ENCODE data around the gene SATB1.

SATB1 gene

DNA sequence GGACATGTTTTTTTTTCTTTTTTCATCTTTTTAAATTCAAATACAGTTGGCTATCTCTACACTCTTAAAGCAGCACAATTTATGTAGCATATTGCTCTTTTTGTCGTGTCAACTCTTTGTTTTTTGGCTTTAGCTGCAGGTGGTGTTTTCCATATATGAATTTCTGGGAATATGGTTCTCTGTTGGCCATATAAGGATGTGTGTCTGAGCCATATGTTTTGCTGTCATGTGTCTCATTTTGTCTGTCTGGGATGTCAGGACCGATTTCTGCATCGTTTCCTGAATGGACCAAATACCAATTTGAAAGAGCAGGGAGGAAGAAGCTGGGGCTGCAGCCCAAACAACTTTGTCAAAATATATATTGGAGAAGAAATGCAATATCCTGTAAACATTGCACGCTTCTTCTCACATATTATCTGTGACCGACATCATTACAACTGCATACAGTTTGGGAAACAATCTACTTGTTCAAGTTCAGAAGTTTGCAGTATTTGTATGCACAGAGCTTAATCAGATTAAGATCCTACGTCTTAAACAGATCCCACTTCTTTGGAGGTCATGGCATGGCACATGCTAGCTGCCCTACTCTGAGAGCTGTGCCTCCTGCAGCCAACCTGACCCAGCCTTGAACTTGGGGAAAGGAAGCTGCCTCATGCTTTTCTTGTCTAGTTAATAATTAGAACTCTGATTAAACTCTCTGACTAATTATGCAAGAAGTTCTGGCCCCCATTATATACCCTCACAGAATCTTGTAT lies 4.0 kb upstream of the SATB1 start:
- Histone ChIP-seq H3K36me3 (ENCODE audit: insufficient read depth) (no peaks in the 10 kb centered on the region), H3K4me3 (IDR thresholded peaks at IDR 0.05; ENCODE audit: insufficient read depth, low read depth, low read length) (no peak overlapping the region), H2AFZ (ENCODE audit: low read depth) (no peak overlapping the region), H3K4me1 (ENCODE audit: low read depth, poor library complexity, severe bottlenecking) (no peaks in the 10 kb centered on the region), H3K27ac (no peak overlapping the region), H3K4me2 (no peak overlapping the region), H3K79me2 (ENCODE audit: insufficient read depth, low read depth) (no peaks in the 10 kb centered on the region), H4K20me1 (ENCODE audit: insufficient read depth) (no peaks in the 10 kb centered on the region), H3K27me3 (ENCODE audit: insufficient read depth, low read depth) (no peaks in the 10 kb centered on the region), H3K9ac (no peak overlapping the region)
- TF ChIP-seq, protein P1, sequence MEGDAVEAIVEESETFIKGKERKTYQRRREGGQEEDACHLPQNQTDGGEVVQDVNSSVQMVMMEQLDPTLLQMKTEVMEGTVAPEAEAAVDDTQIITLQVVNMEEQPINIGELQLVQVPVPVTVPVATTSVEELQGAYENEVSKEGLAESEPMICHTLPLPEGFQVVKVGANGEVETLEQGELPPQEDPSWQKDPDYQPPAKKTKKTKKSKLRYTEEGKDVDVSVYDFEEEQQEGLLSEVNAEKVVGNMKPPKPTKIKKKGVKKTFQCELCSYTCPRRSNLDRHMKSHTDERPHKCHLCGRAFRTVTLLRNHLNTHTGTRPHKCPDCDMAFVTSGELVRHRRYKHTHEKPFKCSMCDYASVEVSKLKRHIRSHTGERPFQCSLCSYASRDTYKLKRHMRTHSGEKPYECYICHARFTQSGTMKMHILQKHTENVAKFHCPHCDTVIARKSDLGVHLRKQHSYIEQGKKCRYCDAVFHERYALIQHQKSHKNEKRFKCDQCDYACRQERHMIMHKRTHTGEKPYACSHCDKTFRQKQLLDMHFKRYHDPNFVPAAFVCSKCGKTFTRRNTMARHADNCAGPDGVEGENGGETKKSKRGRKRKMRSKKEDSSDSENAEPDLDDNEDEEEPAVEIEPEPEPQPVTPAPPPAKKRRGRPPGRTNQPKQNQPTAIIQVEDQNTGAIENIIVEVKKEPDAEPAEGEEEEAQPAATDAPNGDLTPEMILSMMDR (conservative IDR thresholded peaks at IDR 0.05; ENCODE audit: low read depth, low read length): no peak

DNA sequence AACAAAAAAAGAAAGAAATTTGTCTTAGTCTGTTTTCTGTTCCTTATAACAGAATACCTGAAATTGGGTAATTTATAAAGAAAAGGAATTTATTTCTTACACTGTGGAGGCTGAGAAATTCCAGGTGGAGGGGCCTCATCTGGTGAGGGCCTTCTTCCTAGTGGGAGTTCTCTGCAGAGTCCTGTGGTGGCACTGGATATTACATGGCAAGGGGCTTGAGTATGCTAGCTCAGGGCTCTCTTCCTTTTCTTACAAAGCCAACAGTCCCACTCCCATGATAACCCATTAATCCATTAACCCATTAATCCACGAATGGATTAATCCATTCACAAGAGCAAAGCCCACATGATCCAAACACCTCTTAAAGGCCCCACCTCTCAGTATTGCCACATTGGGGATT lies 2.9 kb upstream of the SATB1 start:
- no peaks in the 10 kb centered on the region for H4K20me1 ChIP-seq (ENCODE audit: insufficient read depth)
- TF ChIP-seq, protein P1 (conservative IDR thresholded peaks at IDR 0.05; ENCODE audit: low read depth, low read length): no peak

DNA sequence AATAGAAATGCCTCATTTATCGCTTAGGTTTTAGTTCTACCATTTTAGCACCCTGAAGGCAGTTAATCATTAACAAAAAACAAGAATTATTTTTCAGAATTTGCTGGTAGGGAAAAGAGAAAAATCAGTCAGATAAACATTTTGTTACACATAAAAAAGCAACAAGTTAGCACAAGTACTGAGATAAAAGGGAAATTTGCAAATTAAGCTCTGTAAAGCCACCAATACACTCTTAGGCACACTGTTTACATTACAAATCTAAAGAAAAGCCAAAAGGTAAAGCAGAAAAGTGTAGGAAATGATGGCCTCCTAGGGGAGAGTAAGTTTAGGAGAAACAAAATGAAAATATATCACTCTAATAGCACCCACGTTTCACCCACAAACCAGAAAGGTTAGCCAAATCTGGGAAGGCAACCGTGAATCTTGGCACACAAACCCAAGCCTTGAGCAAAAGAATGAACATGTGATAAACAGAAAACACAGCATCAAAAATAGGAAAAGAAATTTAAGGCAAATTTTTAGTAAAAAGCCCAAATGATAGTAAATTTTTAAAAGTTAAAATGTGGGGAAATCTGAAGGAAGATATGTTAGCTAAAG lies 1.6 kb upstream of the SATB1 start:
- Histone ChIP-seq H3K36me3 (ENCODE audit: insufficient read depth) (no peaks in the 10 kb centered on the region), H3K27me3 (ENCODE audit: insufficient read depth, low read depth) (no peaks in the 10 kb centered on the region), H3K4me1 (ENCODE audit: low read depth, poor library complexity, severe bottlenecking) (no peaks in the 10 kb centered on the region), H3K79me2 (ENCODE audit: insufficient read depth, low read depth) (no peaks in the 10 kb centered on the region), H3K9ac (no peak overlapping the region), H2AFZ (ENCODE audit: low read depth) (no peak overlapping the region), H3K27ac (no peak overlapping the region), H3K4me3 (IDR thresholded peaks at IDR 0.05; ENCODE audit: insufficient read depth, low read depth, low read length) (no peak overlapping the region), H3K4me2 (no peak overlapping the region), H4K20me1 (ENCODE audit: insufficient read depth) (no peaks in the 10 kb centered on the region)
- TF ChIP-seq, protein P1 (conservative IDR thresholded peaks at IDR 0.05; ENCODE audit: low read depth, low read length): no peak

More for the DNA sequence above, 2.9 kb upstream of the SATB1 start:
- Histone ChIP-seq H3K4me3 (IDR thresholded peaks at IDR 0.05; ENCODE audit: insufficient read depth, low read depth, low read length) (no peak overlapping the region), H3K4me2 (no peak overlapping the region), H3K36me3 (ENCODE audit: insufficient read depth) (no peaks in the 10 kb centered on the region), H3K27ac (no peak overlapping the region), H3K27me3 (ENCODE audit: insufficient read depth, low read depth) (no peaks in the 10 kb centered on the region), H2AFZ (ENCODE audit: low read depth) (no peak overlapping the region), H3K9ac (no peak overlapping the region), H3K79me2 (ENCODE audit: insufficient read depth, low read depth) (no peaks in the 10 kb centered on the region), H3K4me1 (ENCODE audit: low read depth, poor library complexity, severe bottlenecking) (no peaks in the 10 kb centered on the region)

DNA sequence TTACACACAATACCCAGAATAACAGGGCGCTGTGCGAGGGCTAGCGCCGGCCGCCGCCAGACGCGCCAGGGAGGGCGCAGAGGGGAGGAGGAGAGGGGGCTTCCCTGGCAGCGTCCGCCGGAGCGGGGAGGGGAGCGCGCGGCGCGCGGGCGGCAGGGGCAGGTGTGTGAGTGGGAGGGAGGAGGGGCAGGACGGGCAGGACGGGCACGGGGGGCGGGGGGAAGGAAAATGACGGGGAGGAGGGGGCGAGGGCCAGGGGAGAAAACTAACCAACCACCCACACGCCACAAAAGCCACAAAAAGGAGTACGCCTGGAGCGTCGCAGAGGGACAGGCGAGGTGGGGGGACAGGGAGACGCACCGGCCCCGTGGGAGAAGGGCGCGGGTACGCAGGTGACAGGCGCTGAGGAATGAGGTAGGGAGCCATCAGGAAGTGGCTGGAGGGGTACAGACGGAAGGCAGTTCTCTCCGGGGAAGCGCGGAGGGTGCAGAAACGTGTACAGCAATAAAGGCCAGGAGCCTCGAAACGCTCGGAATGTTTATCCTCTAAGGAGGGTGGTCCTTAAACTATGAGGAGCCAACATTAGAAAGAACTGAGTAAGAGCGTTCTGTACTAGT lies 610 bp upstream of the SATB1 start:
- Histone ChIP-seq H4K20me1 (ENCODE audit: insufficient read depth) (no peaks in the 10 kb centered on the region), H3K4me1 (ENCODE audit: low read depth, poor library complexity, severe bottlenecking) (no peaks in the 10 kb centered on the region), H3K9ac (no peak overlapping the region), H3K27ac (no peak overlapping the region), H3K27me3 (ENCODE audit: insufficient read depth, low read depth) (no peaks in the 10 kb centered on the region; the same call in 1 of the 2 replicates), H3K4me3 (IDR thresholded peaks at IDR 0.05; ENCODE audit: insufficient read depth, low read depth, low read length) (no peak overlapping the region), H3K79me2 (ENCODE audit: insufficient read depth, low read depth) (no peaks in the 10 kb centered on the region), H2AFZ (ENCODE audit: low read depth) (peak overlapping the region; percentile 66; the same call in 1 of the 2 replicates), H3K36me3 (ENCODE audit: insufficient read depth) (no peaks in the 10 kb centered on the region), H3K4me2 (no peak overlapping the region)
- TF ChIP-seq, protein P1 (conservative IDR thresholded peaks at IDR 0.05; ENCODE audit: low read depth, low read length): no peak

All from KMS-11 (cell line).